OCI-LY3 (cell line): Measurements from ENCODE around the gene GGCX.

ENCODE experiments used
- H2AFZ ChIP-seq: fragments of 200-600, 300-600 bp; shearing (Covaris generic); 2 replicates; pipeline ENCODE4 v1.6.0; 2014; ENCODE audit warnings: antibody characterized with exemption, low read depth, low read length
- H3K27ac ChIP-seq: fragments of 200-600, 300-600 bp; sonication (generic); 2 replicates; pipeline ENCODE4 v1.5.1; 2014; ENCODE audit warnings: mild to moderate bottlenecking, low read length, moderate library complexity, mixed read lengths
- H3K27me3 ChIP-seq: fragments of 200-600, 300-600 bp; sonication (generic); 2 replicates; pipeline ENCODE4 v1.6.1; 2014; ENCODE audit warnings: low read depth, low read length, mixed read lengths
- H3K36me3 ChIP-seq: fragments of 200-600, 300-600 bp; sonication (generic); replicated peaks from 2 replicates; pipeline ENCODE3; 2014; ENCODE audit warnings: low read depth, low read length, mixed read lengths
- H3K4me1 ChIP-seq: fragments of 300-600, 200-600 bp; sonication (generic); 2 replicates; pipeline ENCODE4 v1.6.1; 2014; ENCODE audit warnings: low read length, mixed read lengths
- H3K4me2 ChIP-seq: fragments of 200-600, 300-600 bp; sonication (generic); 2 replicates; pipeline ENCODE4 v1.6.1; 2014; ENCODE audit warnings: low read length, mixed read lengths
- H3K4me3 ChIP-seq: fragments of 300-600, 200-600 bp; sonication (generic); 2 replicates; pipeline ENCODE4 v1.5.1; 2014; ENCODE audit warnings: antibody characterized with exemption, mild to moderate bottlenecking, low read length, moderate library complexity
- H3K79me2 ChIP-seq: fragments of 300-600, 200-600 bp; shearing (Covaris generic); 2 replicates; pipeline ENCODE4 v1.6.1; 2014; ENCODE audit warnings: mild to moderate bottlenecking, low read length, mixed read lengths
- H3K9ac ChIP-seq: fragments of 300-600, 200-600 bp; shearing (Covaris generic); 2 replicates; pipeline ENCODE4 v1.6.0; 2014; ENCODE audit warnings: mild to moderate bottlenecking, low read length, moderate library complexity
- H3K9me3 ChIP-seq: fragments of 200-600, 300-600 bp; shearing (Covaris generic); 2 replicates; pipeline ENCODE4 v1.6.1; 2014; ENCODE audit warnings: low read length, mixed read lengths; ENCODE audit not compliant: insufficient read depth
- H4K20me1 ChIP-seq: fragments of 200-600, 300-600 bp; sonication (generic); 2 replicates; pipeline ENCODE4 v1.6.1; 2016; ENCODE audit warnings: low read length, mixed read lengths; ENCODE audit not compliant: insufficient read depth
- CTCF ChIP-seq: fragments of 200-600, 300-600 bp; sonication (generic); IDR thresholded peaks from 2 replicates; pipeline ENCODE4 v1.5.1; 2014; ENCODE audit warnings: antibody characterized with exemption, low read length, low read depth
- EZH2phosphoT487 ChIP-seq: fragments of 200-600 bp; shearing (Covaris generic); IDR thresholded peaks from 2 replicates; pipeline ENCODE4 v1.6.1; 2018; ENCODE audit warnings: antibody characterized with exemption, mixed run types, low read depth

Gene GGCX

GRCh38 chr2:85601771-85602475 lies 40.6 kb upstream of the GGCX start:
- TF ChIP-seq EZH2phosphoT487: no peak
- no peak for TF ChIP-seq CTCF
- Histone ChIP-seq H3K4me1 (no peaks in the 10 kb centered on the region; the same call in 1 of the 2 replicates), H3K27me3 (no peaks in the 10 kb centered on the region), H3K9me3 (no peaks in the 10 kb centered on the region), H3K4me2 (peak overlapping the region; percentile 93), H4K20me1 (no peaks in the 10 kb centered on the region), H3K27ac (no peak overlapping the region), H3K4me3 (peak overlapping the region; percentile 83), H3K9ac (peak overlapping the region; percentile 29), H3K79me2 (peaks cover 4% of the 10 kb centered on the region), H3K36me3 (peaks cover 11% of the 10 kb centered on the region), H2AFZ (no peak overlapping the region)

- Histone ChIP-seq H3K27ac (no peak overlapping the region), H3K9me3 (no peaks in the 10 kb centered on the region), H3K4me1 (peaks cover 6% of the 10 kb centered on the region), H3K79me2 (peaks cover 12% of the 10 kb centered on the region), H3K4me3 (no peak overlapping the region), H4K20me1 (no peaks in the 10 kb centered on the region), H2AFZ (no peak overlapping the region), H3K36me3 (peaks cover 13% of the 10 kb centered on the region), H3K4me2 (no peak overlapping the region), H3K9ac (no peak overlapping the region), H3K27me3 (no peaks in the 10 kb centered on the region)
- no peak for TF ChIP-seq CTCF
- no peak for TF ChIP-seq EZH2phosphoT487
These were observed 39.9 kb upstream of the GGCX start for GRCh38 chr2:85600951-85601770.

- H3K79me2 ChIP-seq: peaks cover 18% of the 10 kb centered on the region
- peaks cover 7% of the 10 kb centered on the region for H3K4me1 ChIP-seq
- H2AFZ ChIP-seq: no peak overlapping the region
- TF ChIP-seq CTCF (no peak), EZH2phosphoT487 (no peak)
- no peak overlapping the region for H3K4me2 ChIP-seq
- H3K9me3 ChIP-seq: no peaks in the 10 kb centered on the region
- H3K36me3 ChIP-seq: peaks cover 9% of the 10 kb centered on the region
- no peaks in the 10 kb centered on the region for H4K20me1 ChIP-seq
- no peaks in the 10 kb centered on the region for H3K27me3 ChIP-seq
- H3K27ac ChIP-seq: no peak overlapping the region
- H3K4me3 ChIP-seq: no peak overlapping the region
- H3K9ac ChIP-seq: no peak overlapping the region
These were observed 38.9 kb upstream of the GGCX start for GRCh38 chr2:85600235-85600575.

GRCh38 chr2:85599468-85600234 lies 38.4 kb upstream of the GGCX start:
- Histone ChIP-seq H3K9ac (no peak overlapping the region), H3K27me3 (no peaks in the 10 kb centered on the region), H3K79me2 (peaks cover 23% of the 10 kb centered on the region), H2AFZ (no peak overlapping the region), H4K20me1 (no peaks in the 10 kb centered on the region), H3K4me3 (no peak overlapping the region), H3K4me1 (peaks cover 9% of the 10 kb centered on the region), H3K9me3 (no peaks in the 10 kb centered on the region), H3K4me2 (no peak overlapping the region), H3K36me3 (peaks cover 9% of the 10 kb centered on the region), H3K27ac (no peak overlapping the region)
- TF ChIP-seq EZH2phosphoT487 (no peak), CTCF (no peak)
